H9 (cell line): ENCODE measurements around the gene OGFR. TPM values are rescaled to one million over a fixed set of nuclear protein-coding genes. Genes with fewer than 3 reads are reported as not detected.
A peak's percentile ranks its signal among the peaks of the same experiment; 100 is the strongest.

Experiments
- DNase-seq: peaks from one replicate; pipeline ENCODE4 v3.0.0-alpha.2; 2017
- H2AFZ ChIP-seq: one replicate; pipeline ENCODE4 v1.6.1; 2013; ENCODE audit warnings: mild to moderate bottlenecking, low read length, control low read depth, moderate library complexity
- H2AK5ac ChIP-seq: 2 replicates; pipeline ENCODE4 v1.6.1; 2013; ENCODE audit warnings: low read length, control low read depth, mixed read lengths; ENCODE audit not compliant: insufficient read length
- H2BK120ac ChIP-seq: one replicate; pipeline ENCODE4 v1.6.1; 2013; ENCODE audit warnings: low read depth, mild to moderate bottlenecking, low read length, control low read depth, inconsistent platforms; ENCODE audit not compliant: poor library complexity, severe bottlenecking
- H2BK12ac ChIP-seq: 2 replicates; pipeline ENCODE4 v1.6.1; 2013; ENCODE audit warnings: low read length, control low read depth, mixed read lengths, low read depth; ENCODE audit not compliant: insufficient read length
- H2BK15ac ChIP-seq: 2 replicates; pipeline ENCODE4 v1.6.1; 2013; ENCODE audit warnings: low read depth, low read length, control low read depth
- H2BK20ac ChIP-seq: one replicate; pipeline ENCODE4 v1.6.1; 2013; ENCODE audit warnings: low read depth, mild to moderate bottlenecking, low read length, control low read depth, inconsistent platforms; ENCODE audit not compliant: poor library complexity, severe bottlenecking
- H2BK5ac ChIP-seq: 2 replicates; pipeline ENCODE4 v1.6.1; 2013; ENCODE audit warnings: low read length, control low read depth, mixed read lengths; ENCODE audit not compliant: insufficient read length
- H3K14ac ChIP-seq: 2 replicates; pipeline ENCODE4 v1.6.1; 2013; ENCODE audit warnings: low read length, control low read depth; ENCODE audit not compliant: insufficient read depth
- H3K18ac ChIP-seq: 2 replicates; pipeline ENCODE4 v1.6.1; 2013; ENCODE audit warnings: low read depth, mild to moderate bottlenecking, mixed read lengths, low read length, control low read depth; ENCODE audit not compliant: insufficient read length
- H3K23ac ChIP-seq: 2 replicates; pipeline ENCODE4 v1.6.1; 2013; ENCODE audit warnings: low read length, control low read depth, mixed read lengths, low read depth; ENCODE audit not compliant: insufficient read length
- H3K23me2 ChIP-seq: 2 replicates; pipeline ENCODE4 v1.6.1; 2013; ENCODE audit warnings: low read depth, mild to moderate bottlenecking, mixed read lengths, low read length, control low read depth; ENCODE audit not compliant: insufficient read length, poor library complexity, severe bottlenecking
- H3K27ac ChIP-seq: 2 replicates; pipeline ENCODE4 v1.5.1; 2013; ENCODE audit warnings: low read length, control low read depth, mixed read lengths, low read depth; ENCODE audit not compliant: insufficient read length
- H3K27me3 ChIP-seq: 2 replicates; pipeline ENCODE4 v1.6.1; 2013; ENCODE audit warnings: low read length, control low read depth, inconsistent platforms; ENCODE audit not compliant: insufficient read depth
- H3K4ac ChIP-seq: 2 replicates; pipeline ENCODE4 v1.6.1; 2013; ENCODE audit warnings: low read depth, mild to moderate bottlenecking, control low read depth, inconsistent platforms, low read length, moderate library complexity
- H3K4me1 ChIP-seq: 2 replicates; pipeline ENCODE4 v1.6.1; 2013; ENCODE audit warnings: low read length, control low read depth, inconsistent platforms; ENCODE audit not compliant: insufficient read depth
- H3K4me2 ChIP-seq: 2 replicates; pipeline ENCODE4 v1.6.1; 2013; ENCODE audit warnings: low read length, control low read depth, mixed read lengths; ENCODE audit not compliant: insufficient read length, insufficient read depth
- H3K56ac ChIP-seq: 2 replicates; pipeline ENCODE4 v1.6.1; 2013; ENCODE audit warnings: low read depth, mild to moderate bottlenecking, mixed read lengths, low read length, control low read depth; ENCODE audit not compliant: insufficient read length
- H3K79me1 ChIP-seq: 2 replicates; pipeline ENCODE4 v1.6.1; 2013; ENCODE audit warnings: low read depth, mild to moderate bottlenecking, moderate library complexity, low read length, control low read depth, inconsistent platforms; ENCODE audit not compliant: insufficient read depth, poor library complexity, severe bottlenecking
- H3K79me2 ChIP-seq: 2 replicates; pipeline ENCODE4 v1.6.1; 2013; ENCODE audit warnings: low read length, control low read depth, inconsistent platforms; ENCODE audit not compliant: insufficient read depth
- H3K9ac ChIP-seq: 2 replicates; pipeline ENCODE4 v1.6.1; 2013; ENCODE audit warnings: low read length, control low read depth, mixed read lengths; ENCODE audit not compliant: insufficient read length; ENCODE audit errors: extremely low read depth
- H3K9me3 ChIP-seq: one replicate; pipeline ENCODE4 v1.6.1; 2013; ENCODE audit warnings: low read depth, low read length, inconsistent platforms; ENCODE audit not compliant: control insufficient read depth
- H3T11ph ChIP-seq: one replicate; pipeline ENCODE4 v1.6.1; 2013; ENCODE audit warnings: mild to moderate bottlenecking, low read length, control low read depth, inconsistent platforms
- H4K20me1 ChIP-seq: one replicate; pipeline ENCODE4 v1.6.1; 2013; ENCODE audit not compliant: control insufficient read depth, insufficient read length, insufficient read depth
- H4K5ac ChIP-seq: 2 replicates; pipeline ENCODE4 v1.6.1; 2013; ENCODE audit warnings: low read depth, mild to moderate bottlenecking, mixed read lengths, low read length, control low read depth; ENCODE audit not compliant: insufficient read length
- H4K8ac ChIP-seq: replicated peaks from 2 replicates; pipeline ENCODE4 v1.6.1; 2013; ENCODE audit warnings: low read length, control low read depth, mixed read lengths, low read depth; ENCODE audit not compliant: insufficient read length
- H4K91ac ChIP-seq: 2 replicates; pipeline ENCODE4 v1.6.1; 2013; ENCODE audit warnings: low read depth, mild to moderate bottlenecking, moderate library complexity, mixed read lengths, low read length, control low read depth; ENCODE audit not compliant: insufficient read length
- H3K27ac Mint-ChIP-seq, 3 experiments: 2 replicates in 2 of 3; 3 replicates in 1 of 3; pipeline ENCODE4 v1.8.0; 2020 to 2021; ENCODE audit warnings: mixed read lengths in 3 of 3, mild to moderate bottlenecking in 1 of 3, moderate library complexity in 1 of 3
- H3K27me3 Mint-ChIP-seq: 2 replicates; pipeline ENCODE4 v1.8.0; 2021; ENCODE audit warnings: low read depth, mild to moderate bottlenecking, moderate library complexity, mixed read lengths
- H3K36me3 Mint-ChIP-seq, 3 experiments: 2 replicates in 2 of 3; 3 replicates in 1 of 3; pipeline ENCODE4 v1.8.0; 2020 to 2021; ENCODE audit warnings: low read depth in 3 of 3, mixed read lengths in 3 of 3; ENCODE audit not compliant: insufficient read depth in 1 of 3
- H3K4me1 Mint-ChIP-seq, 2 experiments: 2 replicates each; pipeline ENCODE4 v1.8.0; 2020; ENCODE audit warnings: mixed read lengths in 2 of 2
- H3K4me3 Mint-ChIP-seq, 2 experiments: 2 replicates in 1 of 2; 3 replicates in 1 of 2; pipeline ENCODE4 v1.8.0; 2020 to 2021; ENCODE audit warnings: mild to moderate bottlenecking in 2 of 2, mixed read lengths in 2 of 2, moderate library complexity in 1 of 2
- H3K9me3 Mint-ChIP-seq, 2 experiments: 2 replicates in 1 of 2; 3 replicates in 1 of 2; pipeline ENCODE4 v1.8.0; 2020; ENCODE audit warnings: mild to moderate bottlenecking in 2 of 2, mixed read lengths in 2 of 2, moderate library complexity in 1 of 2
- CTCF ChIP-seq: fragments of 200-600 bp; sonication (generic); conservative IDR thresholded peaks from 3 replicates; pipeline ENCODE4 v1.8.0; 2021; ENCODE audit warnings: antibody characterized with exemption, mild to moderate bottlenecking
- WGBS: extraction: QIAGEN DNeasy Blood & Tissue Kit; methylation state at CpG from one replicate; pipeline ENCODE4 v1.1.7; 2013; ENCODE audit warnings: missing lambda C conversion rate, low lambda C conversion rate, mixed read lengths; ENCODE audit not compliant: insufficient read length; ENCODE audit errors: extremely low coverage; 5-methylcytosine and 5-hydroxymethylcytosine counted together
- total RNA-seq: library from RNA; stranded (reverse); gene quantifications from 2 replicates; pipeline ENCODE4 v1.2.1, GENCODE V29; 2021

OGFR gene
- total RNA-seq, 1 experiment from 2014 or later, result 33.1 TPM

GRCh38 chr20:62776692-62777527, 27.7 kb upstream of the OGFR start:
- H3K27me3 Mint-ChIP-seq, result peaks cover 8% of the 10 kb centered on the region

More at GRCh38 chr20:62776692-62777527, 27.7 kb upstream of the OGFR start:
- Histone ChIP-seq H3K27ac (no peak overlapping the region), H3K56ac (no peak overlapping the region), H2BK5ac (no peak overlapping the region), H3K4me2 (no peak overlapping the region), H3K79me1 (no peaks in the 10 kb centered on the region), H4K20me1 (no peaks in the 10 kb centered on the region), H4K5ac (no peak overlapping the region), H3K23ac (no peak overlapping the region), H4K91ac (peak overlapping the region; percentile 4), H2AK5ac (no peak overlapping the region), H3K18ac (no peak overlapping the region), H3K14ac (no peak overlapping the region; the same call in 1 of the 2 replicates), H2BK12ac (no peak overlapping the region), H3K4me1 (peaks cover 3% of the 10 kb centered on the region; the same call in 1 of the 2 replicates), H3K23me2 (no peaks in the 10 kb centered on the region), H2BK20ac (no peak overlapping the region), H3K27me3 (no peaks in the 10 kb centered on the region), H3K4ac (no peak overlapping the region), H3K9ac (no peak overlapping the region), H3K9me3 (no peaks in the 10 kb centered on the region), H3T11ph (no peak overlapping the region), H2BK15ac (no peak overlapping the region), H3K79me2 (no peaks in the 10 kb centered on the region), H2AFZ (no peak overlapping the region), H2BK120ac (no peak overlapping the region), H4K8ac (no peak overlapping the region)
- Mint-ChIP-seq H3K27ac (peak overlapping the region in 1 of 3 experiments; percentile 73; a peak in 1 of 7 replicates), H3K4me1 (peaks cover 2 to 15% of the 10 kb centered on the region in 2 experiments; a peak in 3 of 4 replicates), H3K9me3 (no peaks in the 10 kb centered on the region; a peak in 1 of 5 replicates), H3K4me3 (peak overlapping the region in 1 of 2 experiments; percentile 13; a peak in 1 of 5 replicates), H3K36me3 (no peaks in the 10 kb centered on the region; a peak in 1 of 7 replicates)
- WGBS, result no CpG with 5 or more reads among the region's 14 CpGs
- peak; percentile 81 for DNase-seq
- no peak for TF ChIP-seq CTCF
